GM23338 (cell line): ENCODE measurements around the gene DPYD. TPM values are rescaled to one million over a fixed set of nuclear protein-coding genes. Genes with fewer than 3 reads are reported as not detected.

ENCODE experiments used
- ATAC-seq: fragments of 200-7000 bp; cut with Tn5 transposase; 3 replicates; pipeline ENCODE4 v1.9.1; 2020
- DNase-seq: peaks from one replicate; pipeline ENCODE4 v3.0.0-alpha.2; 2015; ENCODE audit warnings: low spot score
- H2AFZ ChIP-seq: fragments of 200-600 bp; sonication (generic); 2 replicates; pipeline ENCODE4 v1.8.0; 2016; ENCODE audit warnings: antibody characterized with exemption, mild to moderate bottlenecking, moderate library complexity
- H3F3A ChIP-seq: fragments of 200-600 bp; sonication (generic); replicated peaks from 2 replicates; pipeline ENCODE4 v1.8.0; 2017; ENCODE audit warnings: antibody characterized with exemption, mixed run types, low read depth
- H3K27ac ChIP-seq: fragments of 200-600 bp; sonication (generic); 2 replicates; pipeline ENCODE4 v1.6.1; 2016; ENCODE audit warnings: low read depth
- H3K27me3 ChIP-seq: fragments of 200-600 bp; sonication (generic); 2 replicates; pipeline ENCODE4 v1.8.0; 2016; ENCODE audit warnings: mild to moderate bottlenecking, mixed run types, moderate library complexity; ENCODE audit not compliant: insufficient read depth
- H3K36me3 ChIP-seq: fragments of 200-600 bp; sonication (generic); 2 replicates; pipeline ENCODE4 v1.8.0; 2016; ENCODE audit warnings: mild to moderate bottlenecking; ENCODE audit not compliant: insufficient read depth
- H3K4me1 ChIP-seq: fragments of 200-600 bp; sonication (generic); 2 replicates; pipeline ENCODE4 v1.8.0; 2016; ENCODE audit warnings: mild to moderate bottlenecking, moderate library complexity; ENCODE audit not compliant: insufficient read depth
- H3K4me2 ChIP-seq: fragments of 200-600 bp; sonication (generic); 2 replicates; pipeline ENCODE4 v1.7.1; 2017; ENCODE audit warnings: mixed run types
- H3K4me3 ChIP-seq: fragments of 200-600 bp; sonication (generic); 2 replicates; pipeline ENCODE4 v1.6.1; 2016; ENCODE audit warnings: mixed run types
- H3K79me2 ChIP-seq: fragments of 200-600 bp; sonication (generic); replicated peaks from 2 replicates; pipeline ENCODE4 v1.8.0; 2017; ENCODE audit warnings: mild to moderate bottlenecking; ENCODE audit not compliant: insufficient read depth
- H3K9me2 ChIP-seq: fragments of 200-600 bp; sonication (generic); 2 replicates; pipeline ENCODE4 v1.8.0; 2017; ENCODE audit not compliant: insufficient read depth
- H4K20me1 ChIP-seq: fragments of 200-600 bp; sonication (generic); replicated peaks from 2 replicates; pipeline ENCODE4 v1.8.0; 2017; ENCODE audit warnings: mild to moderate bottlenecking; ENCODE audit not compliant: insufficient read depth
- H3K27ac Mint-ChIP-seq: 2 replicates; pipeline ENCODE4 v1.8.0; 2020; ENCODE audit warnings: inconsistent platforms, mild to moderate bottlenecking, moderate library complexity, mixed read lengths
- H3K27me3 Mint-ChIP-seq: 3 replicates; pipeline ENCODE4 v1.8.0; 2022; ENCODE audit warnings: low read depth, mild to moderate bottlenecking, moderate library complexity, mixed read lengths, inconsistent platforms; ENCODE audit not compliant: insufficient read depth, poor library complexity
- H3K36me3 Mint-ChIP-seq: 3 replicates; pipeline ENCODE4 v1.8.0; 2021; ENCODE audit warnings: low read depth, mild to moderate bottlenecking, inconsistent platforms, moderate library complexity, mixed read lengths
- H3K4me1 Mint-ChIP-seq: 3 replicates; pipeline ENCODE4 v1.8.0; 2020; ENCODE audit warnings: mild to moderate bottlenecking, inconsistent platforms, mixed read lengths
- H3K4me3 Mint-ChIP-seq: 3 replicates; pipeline ENCODE4 v1.8.0; 2021; ENCODE audit warnings: moderate library complexity, mild to moderate bottlenecking, inconsistent platforms, mixed read lengths
- H3K9me3 Mint-ChIP-seq: 3 replicates; pipeline ENCODE4 v1.8.0; 2020; ENCODE audit warnings: moderate library complexity, mild to moderate bottlenecking, inconsistent platforms, mixed read lengths
- JUNB ChIP-seq: IDR thresholded peaks from one replicate; pipeline ENCODE4 v1.6.1; 2016; ENCODE audit warnings: antibody characterized with exemption; ENCODE audit not compliant: unreplicated experiment
- ZNF462 ChIP-seq: fragments of 250-450 bp; sonication (Bioruptor Pico); IDR thresholded peaks from 2 replicates; pipeline ENCODE4 v1.5.0; 2020; ENCODE audit warnings: mild to moderate bottlenecking, moderate library complexity
- polyA plus RNA-seq: library from polyadenylated mRNA; unstranded; fragments of >200 nt; fragmentation: Nextera tagmentation; extraction: Ambion mirVana; gene quantifications from 2 replicates; pipeline ENCODE4 v1.2.1, GENCODE V29; 2016
- total RNA-seq: library from RNA; depleted of rRNA; stranded (reverse); fragments of >200 nt; shearing (Covaris generic); gene quantifications from 2 replicates; pipeline ENCODE4 v1.2.3, GENCODE V29; 2014

The DPYD gene
- total and polyA plus RNA-seq, 2 experiments from 2014 or later, result 0.50 to 1.6 TPM

- no peak overlapping the region for H3K27ac Mint-ChIP-seq
- H3K4me3 Mint-ChIP-seq, result no peak overlapping the region
- DNase-seq, result no peak
Observed at GRCh38 chr1:97832481-97832880, 88.4 kb downstream of the DPYD start.

More at GRCh38 chr1:97832481-97832880, 88.4 kb downstream of the DPYD start:
- H3K27me3 Mint-ChIP-seq, result no peaks in the 10 kb centered on the region
- Histone ChIP-seq H3K27ac (no peak overlapping the region), H3K4me1 (no peaks in the 10 kb centered on the region), H4K20me1 (no peaks in the 10 kb centered on the region), H3K27me3 (no peaks in the 10 kb centered on the region), H3K4me3 (no peak overlapping the region), H3K9me2 (no peaks in the 10 kb centered on the region), H3K79me2 (no peaks in the 10 kb centered on the region), H3K36me3 (no peaks in the 10 kb centered on the region), H3F3A (no peaks in the 10 kb centered on the region), H2AFZ (no peak overlapping the region), H3K4me2 (no peak overlapping the region)
- H3K36me3 Mint-ChIP-seq, result no peaks in the 10 kb centered on the region
- no peak for ATAC-seq
- no peaks in the 10 kb centered on the region for H3K4me1 Mint-ChIP-seq
- TF ChIP-seq ZNF462 (CRISPR knock-in tag), result no peak
- TF ChIP-seq JUNB, result no peak
- H3K9me3 Mint-ChIP-seq, result no peaks in the 10 kb centered on the region
